ENCODE results near the gene RBFOX1. TPM values are rescaled to one million over a fixed set of nuclear protein-coding genes. Genes with fewer than 3 reads are reported as not detected.

Gene RBFOX1
- total RNA-seq, 1 experiment from 2014 or later: not detected

DNA sequence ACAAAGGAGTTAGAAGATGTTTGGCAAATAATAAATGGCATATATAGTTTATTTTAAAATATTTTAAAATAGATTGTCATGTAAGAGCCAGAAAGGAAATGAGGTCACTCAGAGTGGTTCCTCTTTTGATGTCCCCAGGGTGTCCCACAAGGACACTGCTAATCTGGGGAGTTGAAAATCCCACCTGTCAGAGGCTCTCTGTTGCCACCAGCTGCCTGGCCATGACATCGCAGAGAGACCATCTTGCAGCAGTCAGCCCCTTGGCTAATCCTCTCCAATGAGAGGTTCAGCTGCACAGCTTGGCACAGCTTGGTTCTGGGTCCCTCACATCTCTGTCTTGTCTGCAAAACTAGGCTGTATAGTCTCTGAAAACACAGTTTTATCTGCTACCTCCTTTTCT, 11.0 kb upstream of the RBFOX1 start (continued):
- TF ChIP-seq, protein P1, sequence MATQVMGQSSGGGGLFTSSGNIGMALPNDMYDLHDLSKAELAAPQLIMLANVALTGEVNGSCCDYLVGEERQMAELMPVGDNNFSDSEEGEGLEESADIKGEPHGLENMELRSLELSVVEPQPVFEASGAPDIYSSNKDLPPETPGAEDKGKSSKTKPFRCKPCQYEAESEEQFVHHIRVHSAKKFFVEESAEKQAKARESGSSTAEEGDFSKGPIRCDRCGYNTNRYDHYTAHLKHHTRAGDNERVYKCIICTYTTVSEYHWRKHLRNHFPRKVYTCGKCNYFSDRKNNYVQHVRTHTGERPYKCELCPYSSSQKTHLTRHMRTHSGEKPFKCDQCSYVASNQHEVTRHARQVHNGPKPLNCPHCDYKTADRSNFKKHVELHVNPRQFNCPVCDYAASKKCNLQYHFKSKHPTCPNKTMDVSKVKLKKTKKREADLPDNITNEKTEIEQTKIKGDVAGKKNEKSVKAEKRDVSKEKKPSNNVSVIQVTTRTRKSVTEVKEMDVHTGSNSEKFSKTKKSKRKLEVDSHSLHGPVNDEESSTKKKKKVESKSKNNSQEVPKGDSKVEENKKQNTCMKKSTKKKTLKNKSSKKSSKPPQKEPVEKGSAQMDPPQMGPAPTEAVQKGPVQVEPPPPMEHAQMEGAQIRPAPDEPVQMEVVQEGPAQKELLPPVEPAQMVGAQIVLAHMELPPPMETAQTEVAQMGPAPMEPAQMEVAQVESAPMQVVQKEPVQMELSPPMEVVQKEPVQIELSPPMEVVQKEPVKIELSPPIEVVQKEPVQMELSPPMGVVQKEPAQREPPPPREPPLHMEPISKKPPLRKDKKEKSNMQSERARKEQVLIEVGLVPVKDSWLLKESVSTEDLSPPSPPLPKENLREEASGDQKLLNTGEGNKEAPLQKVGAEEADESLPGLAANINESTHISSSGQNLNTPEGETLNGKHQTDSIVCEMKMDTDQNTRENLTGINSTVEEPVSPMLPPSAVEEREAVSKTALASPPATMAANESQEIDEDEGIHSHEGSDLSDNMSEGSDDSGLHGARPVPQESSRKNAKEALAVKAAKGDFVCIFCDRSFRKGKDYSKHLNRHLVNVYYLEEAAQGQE (IDR thresholded peaks at IDR 0.05; ENCODE audit: low read depth): no peak
- TF ChIP-seq JUND (IDR thresholded peaks at IDR 0.05): no peak
- TF ChIP-seq, protein P2, sequence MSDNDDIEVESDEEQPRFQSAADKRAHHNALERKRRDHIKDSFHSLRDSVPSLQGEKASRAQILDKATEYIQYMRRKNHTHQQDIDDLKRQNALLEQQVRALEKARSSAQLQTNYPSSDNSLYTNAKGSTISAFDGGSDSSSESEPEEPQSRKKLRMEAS (IDR thresholded peaks at IDR 0.05): no peak
- TF ChIP-seq CEBPB (IDR thresholded peaks at IDR 0.05; ENCODE audit: low read depth): no peak
- no peak for TF ChIP-seq SRF (IDR thresholded peaks at IDR 0.05; ENCODE audit: low read depth)
- no peak for TF ChIP-seq ZNF274 (IDR thresholded peaks at IDR 0.05; ENCODE audit: low read depth, low read length)
- no peak for TF ChIP-seq POLR2A (IDR thresholded peaks at IDR 0.05; ENCODE audit: borderline replicate concordance, extremely low read depth, insufficient read depth, insufficient read length)

DNA sequence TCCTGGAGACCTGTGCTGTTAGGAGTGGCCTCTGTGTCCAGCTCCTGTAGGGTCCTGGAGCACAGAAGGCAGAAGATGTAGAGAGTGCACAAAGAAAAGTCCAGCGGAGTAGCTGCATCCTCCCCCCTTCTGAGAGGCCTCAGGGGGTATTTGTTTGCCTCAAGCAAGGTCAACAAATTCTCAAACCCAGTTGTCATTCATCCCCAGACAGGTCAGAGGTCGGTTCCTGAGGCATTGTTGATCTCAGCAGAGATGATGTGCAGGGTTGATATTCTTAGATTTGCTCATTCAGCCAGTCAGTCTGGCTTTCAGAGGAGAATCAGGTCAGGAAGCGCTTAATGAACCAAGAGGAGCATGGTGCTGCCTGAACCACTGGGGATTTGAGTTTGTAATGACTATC, 8.3 kb upstream of the RBFOX1 start:
- intact Hi-C loops (cut with micrococcal nuclease): no loop called here
- Histone ChIP-seq H3K4me2 (ENCODE audit: low read length) (no peak overlapping the region), H3K4me1 (ENCODE audit: control insufficient read depth in 1 of 2, insufficient read depth in 2 of 2, low read length in 2 of 2) (no peaks in the 10 kb centered on the region), H3K9me3 (ENCODE audit: control insufficient read depth in 1 of 2, insufficient read depth in 1 of 2, low read depth in 1 of 2, low read length in 2 of 2) (peaks cover 0 to 21% of the 10 kb centered on the region in 2 experiments; a peak in 2 of 4 replicates), H3K27ac (ENCODE audit: low read depth, low read length) (no peak overlapping the region), H2AFZ (ENCODE audit: low read depth, low read length, poor library complexity, severe bottlenecking) (no peak overlapping the region), H3K79me2 (ENCODE audit: insufficient read depth, low read length) (no peaks in the 10 kb centered on the region), H3K9ac (ENCODE audit: low read length) (no peak overlapping the region), H3K36me3 (ENCODE audit: control insufficient read depth in 1 of 2, insufficient read depth in 2 of 2, low read length in 2 of 2) (no peaks in the 10 kb centered on the region), H3K4me3 (replicated peaks in 1 of 2; ENCODE audit: low read depth in 1 of 2, low read length in 2 of 2) (no peak overlapping the region), H3K27me3 (ENCODE audit: insufficient read depth, low read length) (no peaks in the 10 kb centered on the region), H3K9me2 (ENCODE audit: insufficient read depth) (no peaks in the 10 kb centered on the region), H4K20me1 (ENCODE audit: insufficient read depth) (no peaks in the 10 kb centered on the region)
- ATAC-seq: no peak
- BruUV-seq (replicated peaks): no TSS peak
- POLR2A ChIA-PET: no interaction called here
- no peak for DNase-seq (ENCODE audit: low read depth, low spot score)
- TF ChIP-seq ELF1 (IDR thresholded peaks at IDR 0.05; ENCODE audit: borderline replicate concordance, low read depth): no peak
- TF ChIP-seq, protein P3, sequence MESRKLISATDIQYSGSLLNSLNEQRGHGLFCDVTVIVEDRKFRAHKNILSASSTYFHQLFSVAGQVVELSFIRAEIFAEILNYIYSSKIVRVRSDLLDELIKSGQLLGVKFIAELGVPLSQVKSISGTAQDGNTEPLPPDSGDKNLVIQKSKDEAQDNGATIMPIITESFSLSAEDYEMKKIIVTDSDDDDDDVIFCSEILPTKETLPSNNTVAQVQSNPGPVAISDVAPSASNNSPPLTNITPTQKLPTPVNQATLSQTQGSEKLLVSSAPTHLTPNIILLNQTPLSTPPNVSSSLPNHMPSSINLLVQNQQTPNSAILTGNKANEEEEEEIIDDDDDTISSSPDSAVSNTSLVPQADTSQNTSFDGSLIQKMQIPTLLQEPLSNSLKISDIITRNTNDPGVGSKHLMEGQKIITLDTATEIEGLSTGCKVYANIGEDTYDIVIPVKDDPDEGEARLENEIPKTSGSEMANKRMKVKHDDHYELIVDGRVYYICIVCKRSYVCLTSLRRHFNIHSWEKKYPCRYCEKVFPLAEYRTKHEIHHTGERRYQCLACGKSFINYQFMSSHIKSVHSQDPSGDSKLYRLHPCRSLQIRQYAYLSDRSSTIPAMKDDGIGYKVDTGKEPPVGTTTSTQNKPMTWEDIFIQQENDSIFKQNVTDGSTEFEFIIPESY (IDR thresholded peaks at IDR 0.05; ENCODE audit: extremely low read depth, insufficient replicate concordance, low read length): no peak
- RAD21 ChIA-PET (ENCODE audit: low non-redundant PET in 1 of 2, low total read pairs in 2 of 2, uncharacterized antibody in 2 of 2, unreplicated experiment in 2 of 2): no interaction called here
- CTCF ChIA-PET: no interaction called here
